HG02759 (cell line): Measurements from ENCODE around the gene PROKR1.
"Not testable (repeated sequence)": the region's sequence is repeated elsewhere in the genome, so short reads cannot be mapped to it uniquely, and the experiment has no call there.

Experiments
- ATAC-seq: cut with Tn5 transposase; IDR thresholded peaks from one replicate; pipeline ENCODE4 v1.9.1; 2021; ENCODE audit warnings: mild to moderate bottlenecking, moderate library complexity; ENCODE audit not compliant: unreplicated experiment

The PROKR1 gene

GRCh38 chr2:68653538-68653982 is 10.2 kb downstream of the PROKR1 start:
- ATAC-seq, result peak; percentile 93

GRCh38 chr2:68658266-68658665 is 14.9 kb downstream of the PROKR1 start:
- no peak for ATAC-seq

GRCh38 chr2:68659081-68659480 is 15.7 kb downstream of the PROKR1 start:
- ATAC-seq, result no peak

GRCh38 chr2:68660658-68661057 is 17.3 kb downstream of the PROKR1 start:
- no peak for ATAC-seq

GRCh38 chr2:68662466-68662865 is 19.1 kb downstream of the PROKR1 start:
- ATAC-seq, result no peak

GRCh38 chr2:68663371-68664156 is 20.2 kb downstream of the PROKR1 start:
- ATAC-seq, result no peak

- ATAC-seq, result no peak
Observed at GRCh38 chr2:68667371-68667770, 24.0 kb downstream of the PROKR1 start.

GRCh38 chr2:68669651-68670050 is 26.3 kb downstream of the PROKR1 start:
- ATAC-seq, result no peak

- ATAC-seq, result no peak
Observed at GRCh38 chr2:68671961-68672360, 28.6 kb downstream of the PROKR1 start.

GRCh38 chr2:68673631-68674030 is 30.3 kb downstream of the PROKR1 start:
- ATAC-seq, result no peak

- ATAC-seq, result no peak
Observed at GRCh38 chr2:68675470-68675869, 32.1 kb downstream of the PROKR1 start.

- not testable (repeated sequence) for ATAC-seq
Observed at GRCh38 chr2:68677837-68678236, 34.5 kb downstream of the PROKR1 start.

GRCh38 chr2:68679166-68679916 is 36.0 kb downstream of the PROKR1 start:
- ATAC-seq, result not testable (repeated sequence)

- not testable (repeated sequence) for ATAC-seq
Observed at GRCh38 chr2:68679917-68680267, 36.5 kb downstream of the PROKR1 start.

GRCh38 chr2:68684197-68684596 is 40.8 kb downstream of the PROKR1 start:
- ATAC-seq, result no peak

- no peak for ATAC-seq
Observed at GRCh38 chr2:68686178-68686577, 42.8 kb downstream of the PROKR1 start.

- no peak for ATAC-seq
Observed at GRCh38 chr2:68687018-68687417, 43.6 kb downstream of the PROKR1 start.

GRCh38 chr2:68689553-68690537 is 46.5 kb downstream of the PROKR1 start:
- ATAC-seq, result peak; percentile 90

GRCh38 chr2:68690851-68691250 is 47.5 kb downstream of the PROKR1 start:
- ATAC-seq, result no peak

- ATAC-seq, result no peak
Observed at GRCh38 chr2:68692511-68692910, 49.1 kb downstream of the PROKR1 start.

GRCh38 chr2:68693951-68694350 is 50.6 kb downstream of the PROKR1 start:
- ATAC-seq, result no peak
